NCI-H345 treated with DMSO at 0.1 percent for 48 hours (cell line): ENCODE measurements around the gene ABLIM3.

Experiments used
- DNase-seq: peaks from one replicate; lab custom pipeline; 2025; ENCODE audit not compliant: unreplicated experiment; lab: John Stamatoyannopoulos, UW

ABLIM3 gene

DNA sequence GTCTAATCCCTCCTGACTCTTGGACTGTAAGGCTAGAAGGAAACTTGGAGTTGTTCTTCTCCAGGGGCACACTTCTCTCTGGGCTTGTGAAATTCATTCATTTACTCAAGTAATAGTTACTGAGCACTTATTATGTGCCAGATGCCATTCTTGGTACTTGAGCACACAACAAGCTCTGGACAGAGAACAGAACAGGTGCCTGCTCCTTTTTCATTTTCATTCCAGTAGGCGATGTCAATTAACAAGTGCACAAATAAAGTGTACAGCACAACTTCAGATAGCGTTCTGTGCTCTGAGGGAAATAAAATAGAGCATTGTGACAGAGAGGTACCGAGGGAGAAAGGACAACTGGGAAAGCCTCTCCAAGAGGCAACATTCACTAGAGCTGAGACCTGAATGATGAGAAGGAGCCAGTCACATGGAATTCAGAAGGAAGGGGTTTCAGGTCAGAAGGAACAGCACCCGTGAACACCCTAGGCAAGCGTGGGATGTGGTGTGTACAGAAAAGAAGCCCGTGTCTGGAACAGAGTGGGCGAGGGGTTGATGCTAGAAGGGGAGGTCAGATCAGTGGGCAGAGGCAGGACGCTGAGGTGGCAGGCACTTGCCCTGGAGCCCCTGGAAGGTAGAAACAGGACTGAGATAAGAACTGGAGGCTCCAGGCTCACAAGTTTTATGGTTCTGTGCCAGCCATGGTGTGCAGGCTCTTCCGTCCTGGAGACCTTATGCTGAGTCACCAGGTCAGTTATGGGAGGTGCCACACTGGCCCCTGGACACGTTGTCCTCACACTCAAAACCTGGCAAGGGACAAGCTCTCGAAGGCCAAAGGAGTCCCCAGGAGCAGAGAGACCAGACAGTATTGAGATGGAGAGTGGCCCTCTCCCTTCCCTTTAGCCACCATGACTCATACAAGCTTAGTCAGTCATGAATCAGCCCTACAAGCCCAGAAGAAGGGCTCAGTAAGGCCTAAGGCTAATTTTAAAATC, 7.2 kb upstream of the ABLIM3 start:
- no peak for DNase-seq

DNA sequence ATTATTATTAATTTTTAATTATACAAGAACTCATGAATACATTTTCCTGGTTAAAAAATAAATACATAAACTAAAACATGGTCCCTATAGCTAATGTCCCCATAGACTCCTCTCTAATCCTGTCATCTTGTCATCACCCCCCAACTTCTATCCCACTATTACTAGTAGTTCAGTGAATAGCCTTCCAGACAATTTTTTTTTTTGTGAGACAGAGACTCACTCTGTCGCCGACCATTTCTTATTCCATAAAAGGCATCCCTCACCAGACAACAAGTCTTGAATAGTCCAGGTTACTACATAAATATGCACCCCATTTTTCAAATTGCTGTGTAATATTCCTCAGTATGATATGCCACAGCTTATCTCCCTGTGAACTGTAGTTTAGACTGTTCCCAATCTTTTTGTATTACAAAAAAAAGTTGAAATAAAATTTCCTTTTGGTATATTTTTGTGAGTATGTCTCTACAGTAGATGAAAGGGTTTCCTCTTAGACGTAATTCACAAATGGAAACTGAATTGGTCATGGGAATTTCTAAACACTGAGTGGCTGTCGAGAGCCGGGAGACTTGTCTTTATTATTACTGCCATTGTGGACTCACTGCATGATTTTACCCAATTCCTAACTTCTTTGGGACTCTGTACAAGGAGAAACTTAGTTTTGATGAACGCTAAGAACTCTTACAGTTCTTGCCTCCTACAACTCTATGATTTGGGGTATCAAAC, 6.4 kb upstream of the ABLIM3 start:
- DNase-seq: no peak

DNA sequence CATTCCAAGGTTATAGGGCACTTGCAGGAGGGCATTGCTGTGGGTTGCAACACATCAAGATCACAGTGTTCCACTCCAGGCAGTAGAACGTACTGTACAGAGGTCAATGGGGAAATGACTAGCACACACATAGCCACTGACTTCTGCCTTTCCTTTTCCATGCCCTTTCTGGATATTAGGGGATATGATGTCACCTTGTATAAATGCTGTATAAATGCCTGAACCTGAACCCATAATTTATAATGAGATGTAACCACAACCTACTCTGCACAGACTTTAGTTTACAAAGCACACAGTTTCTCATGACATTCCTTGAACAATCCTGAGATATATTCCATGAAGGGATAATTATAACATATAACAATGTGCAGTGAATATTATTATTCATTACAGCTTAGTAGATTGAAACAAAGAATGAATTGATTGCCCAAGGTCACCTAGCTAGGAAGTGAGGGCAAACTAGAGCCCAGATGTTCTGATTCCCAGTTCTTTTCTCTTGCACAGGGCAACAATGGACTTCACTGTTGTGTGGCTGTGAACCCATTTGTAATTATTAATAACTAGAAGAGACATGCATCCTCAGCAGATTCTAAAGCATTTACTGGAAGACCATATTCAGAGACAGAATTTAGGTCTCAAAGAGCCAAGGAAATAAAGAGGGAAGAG, 5.6 kb upstream of the ABLIM3 start:
- DNase-seq: no peak

DNA sequence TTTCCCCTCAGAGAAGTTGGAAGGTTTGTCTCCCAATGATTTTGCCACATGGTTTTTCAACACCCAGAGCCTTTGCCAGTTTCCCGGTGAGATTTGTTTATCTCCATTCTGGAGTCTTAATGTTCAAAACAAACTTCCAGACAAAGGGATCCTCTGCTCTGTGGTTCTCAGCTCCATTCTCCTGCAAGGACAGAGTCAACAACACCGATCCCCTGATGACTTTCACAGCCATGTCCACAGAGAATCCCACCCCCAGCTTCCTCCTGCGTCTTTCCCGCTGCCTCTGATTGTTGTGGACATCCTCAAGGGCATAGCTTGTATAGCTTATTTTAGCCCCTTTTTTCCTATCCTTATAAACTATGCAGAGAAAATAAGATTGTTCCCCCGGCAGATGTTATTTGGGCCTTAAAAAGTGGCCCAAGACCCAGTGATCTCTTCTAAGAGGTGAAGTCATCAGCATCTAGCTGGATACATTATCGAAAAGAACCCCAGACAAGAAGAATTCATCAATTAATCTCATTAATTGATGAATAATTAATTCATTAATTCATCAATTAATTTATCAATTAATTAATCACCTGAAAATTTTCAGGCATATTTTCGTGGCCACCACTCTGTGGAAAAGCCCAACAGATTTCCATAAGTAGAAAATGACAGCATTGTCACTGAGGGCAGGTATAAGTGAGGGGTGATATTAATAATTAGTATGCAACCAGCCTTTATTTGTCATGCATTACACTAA, 2.9 kb upstream of the ABLIM3 start:
- DNase-seq: no peak

DNA sequence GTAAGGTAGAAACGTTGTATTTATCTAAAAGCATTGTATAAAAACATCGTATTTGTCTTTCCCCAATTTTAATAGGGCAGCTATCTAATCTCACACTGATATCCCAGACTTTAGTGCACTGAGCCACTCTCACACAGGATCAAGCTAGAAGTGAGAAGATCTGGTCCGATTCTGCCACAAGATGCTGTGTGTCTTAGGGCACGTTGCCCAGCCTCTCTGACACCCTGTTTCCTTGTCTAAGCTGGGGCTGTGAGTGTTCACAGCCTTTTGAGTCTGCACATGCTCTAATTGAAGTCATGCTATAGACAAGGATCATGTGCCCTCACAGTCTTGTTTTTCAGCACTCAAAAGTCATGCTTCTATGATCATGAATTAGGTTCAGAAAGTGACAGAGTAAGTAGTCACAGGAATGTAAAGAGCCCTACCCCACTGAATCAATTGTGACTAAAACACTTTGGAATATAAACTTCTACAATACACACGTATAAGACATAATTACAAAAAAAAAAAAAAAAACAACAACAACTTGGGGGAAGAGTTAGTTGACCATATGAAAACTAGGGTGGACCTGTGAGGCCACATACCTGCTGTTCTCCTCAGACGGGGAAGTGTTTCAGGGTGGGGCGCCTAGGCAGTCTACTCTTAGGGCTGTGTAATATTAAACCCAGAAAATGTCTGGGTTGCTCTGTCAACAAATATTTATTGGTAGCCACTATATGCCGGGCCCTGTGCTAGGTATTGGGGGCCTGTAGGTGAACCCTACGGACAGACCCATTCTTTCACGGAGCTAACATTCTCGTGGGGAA, 893 bp upstream of the ABLIM3 start:
- DNase-seq: no peak

DNA sequence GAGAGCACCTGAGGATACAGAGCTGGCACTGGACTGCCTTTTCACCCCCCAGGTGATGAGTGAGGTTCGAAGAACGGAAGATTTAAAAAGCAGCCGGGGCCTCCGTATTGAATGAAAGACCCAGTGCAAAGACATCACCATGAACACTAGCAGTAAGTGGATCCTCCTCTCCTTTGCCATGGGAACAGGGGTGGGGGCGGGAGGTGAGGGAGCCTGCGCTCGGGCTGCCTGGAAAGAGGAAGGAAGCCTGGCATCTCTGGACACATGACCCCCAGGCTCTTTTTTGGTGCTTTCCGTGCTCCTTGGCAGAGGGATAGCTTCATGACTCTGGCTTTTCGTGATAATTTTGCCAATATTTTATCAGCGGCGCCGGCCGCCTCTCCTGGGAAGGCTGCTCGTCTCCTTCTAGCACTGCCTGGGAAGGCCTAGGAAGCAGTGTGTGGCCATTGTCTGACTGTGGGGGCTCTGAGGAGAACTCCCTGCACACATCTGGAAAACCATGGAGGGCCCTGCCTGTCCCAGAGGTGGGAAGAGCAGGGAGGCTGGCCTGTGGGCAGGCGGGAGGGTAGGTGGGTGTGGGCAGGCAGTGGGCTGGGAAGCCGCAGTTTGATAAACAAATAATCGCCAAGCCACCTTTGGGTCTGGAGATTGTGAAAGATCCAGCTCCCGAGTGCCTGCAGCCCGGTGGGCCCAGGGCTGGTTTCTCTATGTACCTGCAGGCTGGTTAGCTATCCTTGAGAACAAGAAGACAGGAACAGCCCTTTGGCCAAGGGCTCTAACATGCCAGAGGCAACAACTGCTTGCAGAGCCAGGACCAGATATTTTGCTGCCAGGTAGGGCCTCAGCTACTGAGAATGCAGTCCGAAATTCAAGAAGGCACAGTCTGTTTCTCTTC, 911 bp downstream of the ABLIM3 start:
- peak; percentile 49 for DNase-seq

DNA sequence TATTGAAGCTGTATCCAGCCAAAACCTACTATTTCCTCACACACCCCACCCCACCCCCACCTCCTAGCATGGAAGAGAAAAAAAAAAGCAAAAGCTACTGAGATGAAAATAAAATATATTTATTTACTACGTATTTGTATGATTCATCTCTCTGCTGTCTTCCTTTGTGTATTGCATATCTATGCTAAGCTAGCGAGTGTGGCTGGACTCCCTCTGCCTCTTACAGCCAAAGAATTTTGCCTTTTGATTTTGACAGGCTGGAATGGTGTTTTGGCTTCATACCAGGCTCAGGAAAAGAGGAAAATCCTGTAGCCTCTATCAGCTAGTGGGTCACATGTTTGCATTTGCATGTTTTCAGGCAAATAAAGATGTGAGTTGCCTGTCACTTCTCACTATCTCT, 2.2 kb downstream of the ABLIM3 start:
- no peak for DNase-seq

DNA sequence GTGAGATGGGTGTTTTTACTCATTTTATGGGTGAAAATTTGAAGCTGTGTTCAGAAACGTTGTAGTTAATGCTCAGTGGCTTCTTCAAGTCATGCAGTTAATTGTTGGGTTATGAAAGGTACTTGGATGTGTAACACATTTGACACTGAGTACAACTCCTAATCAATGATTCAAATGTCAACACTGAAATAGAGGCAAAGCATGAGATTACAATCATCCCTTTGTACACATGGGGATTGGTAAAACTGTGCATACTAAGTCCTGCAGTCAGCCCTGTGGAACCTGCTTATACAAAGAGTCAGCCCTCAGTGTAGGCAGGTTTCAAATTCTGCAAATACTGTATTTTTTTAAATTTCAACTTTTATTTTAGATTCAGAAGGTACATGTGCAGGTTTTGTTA, 3.3 kb downstream of the ABLIM3 start:
- no peak for DNase-seq

DNA sequence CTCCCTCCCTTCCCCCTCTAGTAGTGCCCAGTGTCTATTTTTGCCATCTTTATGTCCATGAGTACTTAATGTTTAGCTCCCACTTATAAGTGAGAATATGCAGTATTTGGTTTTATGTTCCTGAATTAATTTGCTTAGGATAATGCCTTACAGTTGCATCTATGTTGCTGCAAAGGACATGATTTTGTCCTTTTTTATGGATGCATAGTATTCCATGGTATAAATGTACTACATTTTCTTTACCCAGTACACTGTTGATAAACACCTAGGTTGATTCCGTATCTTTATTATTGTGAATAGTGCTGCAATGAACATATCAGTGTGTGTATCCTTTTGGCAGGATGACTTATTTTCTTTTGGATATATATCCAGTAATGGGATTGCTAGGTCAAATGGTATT, 3.8 kb downstream of the ABLIM3 start:
- no peak for DNase-seq

DNA sequence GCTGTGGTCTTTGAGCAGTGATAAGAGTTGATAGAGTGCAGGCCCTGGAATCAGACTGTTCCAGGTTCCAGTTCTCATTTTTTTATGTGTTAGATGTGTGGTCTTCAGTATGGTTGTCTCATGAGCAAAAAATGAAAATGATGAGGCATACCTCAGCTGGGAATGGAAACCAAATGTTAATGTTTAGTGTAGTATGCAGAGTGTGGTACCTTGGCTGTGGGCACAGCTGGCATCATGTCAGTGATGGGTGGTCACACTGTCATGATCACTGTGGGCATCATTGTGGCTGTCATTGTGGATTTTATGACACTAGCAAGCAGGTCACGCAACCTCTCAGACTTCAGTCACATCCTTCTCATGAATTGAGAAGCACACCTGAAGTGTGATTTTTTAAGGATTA, 6.4 kb downstream of the ABLIM3 start:
- no peak for DNase-seq

DNA sequence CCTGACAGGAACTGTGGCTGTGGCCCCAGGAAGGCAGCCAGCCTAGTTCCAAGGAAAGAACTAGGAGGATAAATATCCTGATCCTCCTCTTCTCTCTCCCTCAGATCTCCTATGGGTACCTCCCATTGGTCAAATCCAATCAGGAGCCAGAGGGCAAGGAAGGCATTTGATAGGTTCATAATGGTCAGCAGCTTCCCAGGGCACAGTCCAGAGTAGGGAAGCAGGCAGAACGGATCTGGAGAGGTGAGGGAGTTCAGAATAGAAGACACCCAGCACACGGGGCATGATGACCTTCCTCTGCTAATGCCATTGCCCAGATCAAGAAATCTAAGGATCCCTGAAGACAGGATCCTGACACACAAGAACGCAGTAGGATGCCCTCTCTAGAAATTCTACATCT, 8.6 kb downstream of the ABLIM3 start:
- DNase-seq: no peak

DNA sequence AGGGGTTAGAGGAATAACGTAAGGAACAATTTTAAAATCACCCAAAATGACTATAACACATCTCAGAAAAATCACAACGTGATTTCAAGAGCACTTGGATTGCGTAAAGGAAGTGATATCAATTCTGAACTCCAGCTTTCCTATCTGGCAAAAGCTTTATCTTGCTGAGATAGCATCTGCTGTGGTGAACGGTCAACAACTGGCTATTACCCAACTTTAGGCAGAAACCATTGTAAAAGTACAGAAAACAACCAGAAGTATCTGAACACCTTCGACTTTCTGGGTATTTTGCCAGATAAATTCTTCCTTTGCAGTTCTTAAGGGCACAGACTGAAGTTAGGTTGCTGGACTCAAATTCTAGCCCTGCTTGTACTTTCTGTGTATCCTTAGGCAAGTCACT, 9.2 kb downstream of the ABLIM3 start:
- no peak for DNase-seq

DNA sequence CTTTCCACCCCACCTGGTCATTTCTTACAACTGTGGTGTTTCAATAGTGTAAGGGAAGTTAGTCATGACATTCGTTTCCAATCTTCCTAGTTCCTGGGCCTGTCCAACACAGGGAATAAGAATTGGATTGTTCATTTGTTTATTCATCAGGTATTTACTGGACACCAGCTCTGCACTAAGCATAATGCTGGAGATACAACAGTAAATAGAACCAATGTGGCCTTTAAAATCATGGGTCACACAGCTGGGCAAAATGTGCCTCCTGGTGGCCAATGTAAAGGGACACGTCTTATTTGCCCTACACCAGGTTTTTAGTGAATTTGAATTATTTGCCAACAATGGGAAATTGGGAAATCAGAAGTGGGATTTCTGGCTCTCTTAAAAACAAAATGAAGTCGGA, 10.4 kb downstream of the ABLIM3 start:
- no peak for DNase-seq

DNA sequence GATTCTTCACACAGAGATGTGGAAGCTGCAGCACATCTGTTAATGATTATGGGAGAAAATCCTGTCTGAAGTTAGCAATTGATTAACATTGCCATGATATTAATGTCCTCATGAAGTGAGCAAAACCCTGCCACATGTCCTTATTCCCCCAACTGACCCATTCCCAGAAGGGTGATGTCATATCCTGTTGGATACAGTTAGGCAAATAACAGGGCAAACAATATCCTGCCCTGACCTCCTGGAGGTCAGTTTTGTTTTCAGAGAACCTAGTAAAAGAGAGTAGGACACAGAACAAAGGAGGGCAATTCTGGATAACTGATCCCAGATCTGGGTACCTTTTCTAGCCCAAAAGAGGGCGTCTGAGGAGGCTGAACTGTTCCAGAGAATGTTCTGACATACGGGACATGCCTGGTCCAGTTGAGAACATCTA, 11.0 kb downstream of the ABLIM3 start:
- no peak for DNase-seq

DNA sequence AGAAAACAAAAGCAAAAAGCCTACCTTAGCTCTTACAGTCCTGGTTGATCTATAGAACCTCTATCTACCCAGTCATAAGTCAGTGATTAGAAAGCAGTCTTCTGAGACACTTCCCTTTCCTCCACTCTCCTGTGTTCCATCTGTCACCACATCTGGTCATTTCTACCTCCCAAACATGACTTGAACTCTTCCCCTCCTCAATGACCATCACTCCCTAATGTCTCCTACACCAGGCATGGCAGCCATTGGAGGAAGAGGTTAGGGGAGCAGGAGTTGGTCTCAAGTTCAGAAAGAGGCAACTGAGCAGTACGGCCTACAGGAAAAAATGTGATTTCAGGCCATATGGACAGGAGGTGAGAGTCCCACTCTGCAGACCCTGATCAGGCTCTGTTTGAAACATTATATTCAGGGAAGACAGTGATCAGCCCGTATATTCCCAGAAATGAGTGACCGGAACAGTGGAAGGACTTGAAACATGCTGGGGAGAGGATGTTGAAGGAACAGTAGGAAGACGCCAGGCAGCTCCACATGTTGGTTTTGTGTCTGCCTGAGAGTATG, 12.0 kb downstream of the ABLIM3 start:
- DNase-seq: no peak

DNA sequence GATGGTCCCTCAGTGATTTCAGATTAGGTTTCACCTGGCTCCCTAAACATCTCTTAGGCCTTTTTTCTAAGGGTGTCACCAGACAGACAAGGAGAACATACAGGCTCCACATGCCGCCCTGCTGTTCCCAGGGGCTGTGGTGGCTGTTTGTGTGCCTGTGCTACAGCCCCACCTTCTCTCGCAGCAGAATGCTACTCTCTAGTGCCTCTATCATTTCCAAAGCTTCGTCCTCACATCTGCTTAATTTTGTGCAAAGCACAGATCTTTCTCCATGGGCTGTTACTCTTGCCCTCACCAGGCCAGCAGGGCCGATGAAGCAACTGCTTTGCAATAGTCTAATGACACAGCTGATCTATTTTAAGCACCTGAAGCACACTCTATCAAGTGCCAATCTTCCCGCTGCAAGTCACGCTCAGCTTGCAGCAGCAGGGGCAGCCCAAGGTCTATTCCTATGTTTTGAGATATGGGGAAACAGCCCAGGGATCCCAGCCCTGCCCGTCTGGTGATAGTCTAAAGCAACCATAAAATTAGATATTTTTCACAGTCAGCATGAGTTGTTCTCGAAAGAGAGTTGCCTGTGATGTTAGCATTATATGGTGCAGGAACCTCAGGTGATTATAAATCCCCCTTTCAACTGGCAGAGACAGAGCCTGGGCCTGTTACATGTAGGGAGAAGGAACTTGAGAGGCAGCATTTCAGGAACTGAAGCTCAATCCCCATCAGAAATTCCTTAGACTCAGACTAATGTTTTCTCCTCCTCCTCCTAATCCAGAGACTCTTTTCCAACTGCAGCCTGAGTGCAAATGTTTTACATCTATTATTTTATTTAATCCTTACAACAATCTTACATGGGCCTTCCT, 12.7 kb downstream of the ABLIM3 start:
- peak; percentile 91 for DNase-seq

DNA sequence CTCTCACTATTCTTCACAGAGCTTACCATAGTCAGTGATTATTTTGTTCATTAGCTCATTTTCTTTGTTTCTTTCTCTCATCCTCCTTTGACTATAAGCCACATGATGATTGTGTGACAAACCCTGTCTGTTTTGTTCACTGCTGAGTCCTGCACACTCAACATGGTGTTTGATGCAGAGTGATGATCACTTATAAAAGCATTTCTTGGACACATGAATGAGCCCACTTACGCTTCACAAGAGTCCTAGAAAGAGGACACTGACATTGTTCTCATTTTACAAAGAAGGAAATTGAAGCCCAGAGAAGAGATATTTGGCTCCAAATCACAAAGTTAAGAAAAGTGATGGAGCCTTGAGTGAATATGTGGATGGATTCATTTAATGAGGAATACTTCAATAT, 13.4 kb downstream of the ABLIM3 start:
- DNase-seq: peak; percentile 32
